Brain pericyte (primary cell): ENCODE results near the gene JUND.

Experiments
- DNase-seq: peaks from one replicate; pipeline ENCODE4 v3.0.0-alpha.2; 2012; ENCODE audit warnings: low read depth, low spot score

JUND gene

DNA sequence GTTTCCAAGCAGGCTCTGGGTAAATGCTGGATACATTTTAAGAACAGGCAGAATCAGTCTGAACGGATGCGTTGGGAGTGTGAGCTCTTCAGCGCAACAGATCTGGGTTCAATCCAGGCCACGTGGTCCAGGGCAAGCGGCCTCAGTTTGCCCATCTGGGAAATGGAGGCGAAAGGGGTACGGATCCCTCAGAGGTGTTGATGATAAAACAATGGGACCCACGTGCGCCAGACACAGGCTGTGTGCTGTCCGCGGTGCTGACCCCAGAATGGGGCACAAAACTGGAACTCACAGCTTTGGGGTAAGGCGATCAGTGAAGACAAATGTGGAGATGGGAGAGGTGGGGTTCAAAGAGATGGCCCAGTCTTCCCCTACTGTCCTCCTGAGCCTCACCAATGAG, 42.1 kb downstream of the JUND start:
- no peak for DNase-seq

DNA sequence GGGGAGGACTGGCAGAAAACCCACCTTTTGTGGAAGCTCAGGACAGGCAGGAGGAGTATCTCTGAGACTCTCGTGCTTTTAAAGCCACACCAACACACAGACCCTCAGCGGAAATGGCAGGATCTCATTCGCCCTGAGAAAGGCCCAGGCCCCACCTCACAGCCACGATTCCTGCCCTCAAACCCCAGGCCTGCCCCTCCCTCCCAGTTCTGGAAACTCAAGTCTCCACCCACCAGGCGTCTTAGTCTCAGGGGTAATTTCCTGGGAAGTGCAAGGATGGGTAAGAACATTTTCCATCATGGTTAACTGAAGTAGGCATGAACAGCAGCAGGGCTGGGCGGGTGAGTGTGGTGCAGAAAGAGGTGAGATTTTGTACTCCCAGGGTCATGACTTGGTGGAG, 47.2 kb downstream of the JUND start:
- DNase-seq: no peak

DNA sequence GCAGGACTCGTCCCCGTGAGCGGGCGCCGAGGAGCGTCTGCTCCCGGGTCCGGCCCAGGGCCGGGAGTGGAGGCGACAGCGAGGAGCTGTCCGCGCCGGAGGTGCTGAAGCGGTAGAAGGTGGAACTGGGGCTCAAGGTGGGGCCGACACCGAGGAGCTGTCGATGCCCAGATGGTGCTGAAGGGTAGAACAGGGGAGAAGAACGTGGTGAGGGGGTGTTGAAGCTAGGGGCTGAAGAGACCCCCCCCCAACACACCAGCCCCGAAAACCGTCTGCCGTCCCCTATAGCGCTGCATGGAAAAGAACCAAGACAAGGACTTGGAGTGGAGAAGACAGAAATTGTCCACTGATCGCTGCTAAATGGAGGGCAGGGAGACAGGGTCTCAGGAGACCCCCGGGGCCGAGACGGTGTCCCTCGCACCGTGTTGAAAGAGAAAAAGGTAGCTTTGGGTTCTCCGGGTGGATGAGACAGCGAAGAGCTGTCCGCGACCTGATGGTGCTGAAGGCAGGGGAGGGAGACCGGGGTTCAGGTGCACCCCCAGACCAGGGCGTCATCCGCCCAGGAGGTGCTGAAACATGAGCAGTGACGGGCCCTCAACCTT, 48.1 kb downstream of the JUND start:
- no peak for DNase-seq

DNA sequence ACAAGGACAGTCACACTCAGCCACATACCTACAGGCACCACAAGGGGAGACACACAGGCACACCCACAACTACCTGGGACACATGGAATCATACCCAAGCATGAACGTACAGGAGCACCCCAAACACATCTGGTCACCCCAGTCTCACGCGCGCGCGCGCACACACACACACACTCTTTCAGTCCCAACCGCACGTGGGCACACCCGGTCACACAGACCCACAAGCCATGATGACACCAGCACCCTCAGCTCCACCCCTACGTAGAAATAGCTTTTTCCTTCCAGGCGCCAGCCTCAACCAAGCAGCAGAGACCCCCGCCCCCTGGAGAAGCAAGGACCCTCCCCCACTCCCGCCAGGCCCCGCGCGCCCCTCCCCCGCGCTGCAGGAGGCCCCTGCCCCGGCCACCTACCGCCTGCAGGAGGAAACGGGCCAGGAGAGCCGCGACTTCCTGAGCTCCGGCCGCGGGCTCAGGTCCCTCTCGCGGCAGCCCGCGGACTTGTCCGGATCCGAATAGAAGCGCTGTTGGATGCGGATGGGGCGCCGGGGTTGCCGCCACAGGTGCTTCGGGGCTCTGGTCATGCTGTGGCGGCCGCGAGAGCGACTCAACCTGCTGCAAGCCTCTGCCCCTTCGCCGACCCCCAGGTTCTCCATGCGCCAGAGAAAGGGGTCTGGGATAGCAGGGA, 48.7 kb downstream of the JUND start:
- no peak for DNase-seq

DNA sequence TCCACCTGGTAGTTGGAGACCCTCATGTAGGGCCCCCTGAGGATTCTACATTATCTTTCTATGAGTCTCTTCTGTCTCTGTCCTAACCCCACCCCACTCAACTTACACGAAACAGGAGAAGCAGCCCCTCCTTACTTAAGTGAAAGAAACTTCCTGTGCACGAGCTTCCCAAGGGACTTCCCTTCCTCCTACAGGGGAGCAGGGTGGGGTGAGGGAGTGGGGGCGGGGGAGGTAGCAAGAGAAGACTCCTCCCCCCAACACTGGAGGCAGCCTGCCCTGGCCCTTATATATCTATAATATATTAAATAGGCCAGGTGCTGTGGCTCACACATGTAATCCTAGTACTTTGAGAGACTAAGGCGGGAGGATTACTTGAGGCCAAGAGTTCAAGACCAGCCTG, 49.6 kb downstream of the JUND start:
- DNase-seq: no peak

DNA sequence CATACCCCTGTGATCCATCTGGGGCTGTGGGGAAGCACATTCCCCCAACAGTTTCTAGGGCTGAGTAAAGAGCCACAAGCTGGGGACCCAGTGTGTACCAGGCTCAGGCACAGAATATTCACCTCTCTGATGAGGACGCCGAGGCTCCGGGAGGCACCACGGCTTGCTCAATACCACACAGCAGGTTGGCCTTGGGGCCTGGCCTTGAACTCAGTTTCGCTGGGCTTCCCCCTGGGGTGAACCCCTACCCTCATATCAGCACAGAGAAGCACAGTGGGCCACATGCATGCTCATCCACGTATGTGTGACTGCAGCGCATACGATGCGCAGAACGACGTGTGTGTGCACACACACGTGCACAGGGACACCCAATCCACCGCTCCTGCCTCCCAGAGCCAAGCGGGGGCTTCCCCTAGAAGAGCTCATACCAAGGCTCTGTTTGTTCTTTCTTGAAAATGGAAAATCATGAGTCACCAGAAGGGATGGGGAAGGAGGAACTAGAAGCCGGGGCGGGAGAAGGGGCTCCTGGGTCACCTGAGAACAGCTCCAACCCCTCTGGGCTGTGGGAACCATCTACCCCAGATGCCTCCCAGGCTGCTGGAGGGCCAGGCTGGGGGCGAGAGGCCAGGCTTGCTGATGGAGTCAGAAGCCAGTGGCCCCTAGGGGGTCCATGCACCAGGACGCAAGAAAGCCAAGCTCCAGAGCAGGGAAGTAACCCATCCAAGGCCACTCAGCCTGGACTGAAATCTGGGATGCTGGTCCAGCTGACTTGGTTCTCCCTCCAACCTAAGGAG, 50.3 kb downstream of the JUND start:
- no peak for DNase-seq

DNA sequence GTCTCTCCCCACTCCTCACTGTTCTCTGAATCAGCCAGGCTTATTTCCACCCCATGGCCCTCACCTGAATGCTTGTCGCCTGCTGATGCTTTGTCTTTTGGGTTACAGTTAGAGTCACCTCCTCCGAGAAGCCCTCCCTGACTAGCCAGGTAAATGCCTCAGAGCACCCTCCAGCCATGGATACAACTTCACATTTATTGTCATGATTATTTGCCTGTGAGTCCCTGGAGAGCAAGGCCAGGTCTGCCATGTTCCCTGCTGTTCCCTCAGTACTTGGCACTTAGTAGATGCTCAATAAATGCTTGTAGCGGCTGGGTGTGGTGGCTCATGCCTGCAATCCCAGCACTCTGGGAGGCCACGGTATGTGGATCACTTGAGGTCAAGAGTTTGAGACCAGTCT, 51.5 kb downstream of the JUND start:
- DNase-seq: no peak
